IPS-18c (cell line): ENCODE results near the gene BBOX1.
"Not testable (repeated sequence)": the region's sequence is repeated elsewhere in the genome, so short reads cannot be mapped to it uniquely, and the experiment has no call there.

Experiments
- H3K4me3 ChIP-seq: 2 replicates; pipeline ENCODE4 v1.7.0; 2013; ENCODE audit warnings: low read depth, mild to moderate bottlenecking, low read length, moderate library complexity; ENCODE audit not compliant: insufficient read depth
- H3K9me3 ChIP-seq: one replicate; pipeline ENCODE4 v1.6.1; 2013; ENCODE audit warnings: mild to moderate bottlenecking, low read length, moderate library complexity; ENCODE audit not compliant: control insufficient read depth, insufficient read depth

BBOX1 gene

DNA sequence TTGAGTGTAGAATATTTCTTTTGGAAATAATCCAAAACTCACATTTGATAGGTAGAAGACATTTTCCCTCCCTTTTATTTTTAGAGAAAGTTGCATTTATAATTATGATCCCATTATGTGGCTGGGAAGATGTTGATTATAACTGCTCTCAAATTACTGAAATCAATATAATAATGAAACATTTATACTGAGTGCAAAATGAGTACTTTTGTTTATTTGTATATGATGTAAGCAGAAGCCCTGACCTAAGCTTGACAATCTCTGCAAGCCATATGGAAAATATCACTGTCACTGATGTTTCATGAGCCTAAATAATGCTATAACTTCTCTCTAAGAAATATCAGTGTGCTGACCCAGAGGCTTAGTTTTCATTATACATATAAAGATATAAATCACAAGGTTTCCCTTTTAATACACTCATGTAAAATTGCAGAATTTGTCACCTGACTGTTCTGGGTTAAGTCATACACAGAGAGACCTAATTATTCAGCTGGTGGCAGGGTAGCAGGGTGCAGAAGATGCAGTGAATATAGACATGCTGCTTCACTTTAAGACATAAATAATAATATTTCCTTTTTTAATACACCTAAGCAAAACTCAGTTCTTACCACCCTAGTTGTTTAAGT is 99.2 kb downstream of the BBOX1 start:
- Histone ChIP-seq H3K9me3 (no peaks in the 10 kb centered on the region), H3K4me3 (no peak overlapping the region)

DNA sequence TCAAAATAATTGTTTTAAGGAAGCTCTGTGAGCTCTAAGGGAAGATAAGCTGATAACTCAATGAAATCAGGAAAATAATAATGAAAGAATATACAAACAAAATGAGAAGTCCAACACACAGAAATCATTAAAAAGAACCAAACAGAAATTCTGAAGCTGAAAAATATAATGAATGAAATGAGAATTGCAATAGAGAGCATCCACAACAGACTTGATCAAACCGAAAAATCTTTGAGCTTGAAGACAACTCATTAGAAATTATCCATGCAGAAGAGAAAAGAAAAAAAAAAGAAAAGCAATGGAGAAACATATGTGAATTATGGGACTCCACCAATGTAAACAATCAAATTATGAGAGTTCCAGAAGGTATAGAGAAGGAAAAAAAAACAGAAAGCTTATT is 101.0 kb downstream of the BBOX1 start:
- Histone ChIP-seq H3K4me3 (no peak overlapping the region), H3K9me3 (no peaks in the 10 kb centered on the region)

DNA sequence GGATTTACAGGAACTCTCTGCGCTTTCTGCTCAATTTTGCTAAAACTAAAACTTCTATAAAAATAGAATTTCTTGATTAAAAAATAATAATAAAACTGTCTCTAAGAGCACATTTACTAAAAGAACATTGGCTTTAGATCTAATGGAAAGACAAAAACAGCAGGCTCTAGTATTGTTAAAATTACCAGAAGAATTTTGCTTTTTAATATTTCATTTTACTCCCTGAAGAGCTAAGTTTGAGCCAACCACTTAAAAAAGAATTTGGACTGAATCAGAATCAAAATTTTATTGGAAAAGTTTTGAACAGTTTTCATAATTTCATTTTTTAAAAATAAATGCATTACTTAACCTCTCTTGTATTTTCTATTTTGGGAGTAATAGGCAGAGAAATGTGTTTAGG is 107.3 kb downstream of the BBOX1 start:
- no peaks in the 10 kb centered on the region for H3K9me3 ChIP-seq
- H3K4me3 ChIP-seq = no peak overlapping the region

DNA sequence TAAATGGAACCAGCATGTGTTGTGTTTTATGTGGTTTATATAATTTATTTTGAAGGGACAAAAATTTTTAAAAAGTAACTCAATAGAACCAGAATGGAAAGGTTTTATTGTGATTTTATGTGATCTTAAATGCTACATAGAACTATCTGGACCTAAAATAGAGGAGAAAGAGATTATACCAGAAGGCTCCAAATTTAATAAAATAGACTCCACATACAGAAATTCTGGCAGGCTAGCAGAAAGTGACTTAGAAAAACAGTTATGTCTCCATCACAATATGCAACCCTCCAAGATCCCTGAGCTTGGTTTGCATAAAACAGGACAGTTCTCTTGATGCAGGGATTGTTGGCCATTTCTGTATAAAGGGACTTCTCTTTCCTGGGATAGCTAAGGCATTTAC is 107.9 kb downstream of the BBOX1 start:
- Histone ChIP-seq H3K9me3 (no peaks in the 10 kb centered on the region), H3K4me3 (no peak overlapping the region)

DNA sequence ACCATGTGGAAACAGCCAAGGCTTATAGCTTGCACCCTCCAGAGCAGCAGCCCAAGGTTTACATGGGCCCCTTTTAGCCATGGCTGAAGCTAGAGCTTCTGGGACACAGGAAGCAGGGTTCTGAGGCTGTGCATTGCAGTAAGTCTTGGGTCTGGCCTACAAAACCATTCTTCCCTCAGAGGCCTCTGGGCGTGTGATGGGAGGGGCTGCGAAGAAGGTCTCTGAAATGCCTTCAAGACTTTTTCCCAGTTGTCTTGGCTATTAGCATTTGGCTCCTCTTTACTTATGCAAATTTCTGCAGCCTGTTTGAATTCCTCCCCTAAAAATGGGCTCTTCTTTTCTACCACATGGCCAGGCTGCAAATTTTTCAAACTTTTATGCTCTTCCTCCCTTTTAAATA is 109.5 kb downstream of the BBOX1 start:
- Histone ChIP-seq H3K9me3 (no peaks in the 10 kb centered on the region), H3K4me3 (no peak overlapping the region)

DNA sequence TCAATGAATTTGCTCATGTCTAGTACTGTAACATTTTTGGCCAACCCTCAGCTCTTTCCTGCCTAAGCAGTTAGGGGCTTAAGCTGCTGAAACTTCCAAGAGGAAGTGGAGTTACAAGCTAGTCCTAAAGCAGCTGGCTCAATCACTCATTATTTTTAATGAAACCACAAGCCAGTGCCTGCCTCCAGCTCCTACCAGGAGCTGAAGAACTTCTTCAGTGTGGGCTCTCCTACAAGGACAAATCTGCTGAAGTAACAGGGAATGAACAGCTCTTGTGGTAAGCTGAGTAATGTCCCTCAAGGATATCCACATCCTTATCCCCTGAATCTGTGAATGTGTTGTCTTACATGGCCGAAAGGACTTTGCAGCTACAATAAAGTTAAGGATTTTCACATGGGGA is 112.5 kb downstream of the BBOX1 start:
- no peaks in the 10 kb centered on the region for H3K9me3 ChIP-seq
- no peak overlapping the region for H3K4me3 ChIP-seq

DNA sequence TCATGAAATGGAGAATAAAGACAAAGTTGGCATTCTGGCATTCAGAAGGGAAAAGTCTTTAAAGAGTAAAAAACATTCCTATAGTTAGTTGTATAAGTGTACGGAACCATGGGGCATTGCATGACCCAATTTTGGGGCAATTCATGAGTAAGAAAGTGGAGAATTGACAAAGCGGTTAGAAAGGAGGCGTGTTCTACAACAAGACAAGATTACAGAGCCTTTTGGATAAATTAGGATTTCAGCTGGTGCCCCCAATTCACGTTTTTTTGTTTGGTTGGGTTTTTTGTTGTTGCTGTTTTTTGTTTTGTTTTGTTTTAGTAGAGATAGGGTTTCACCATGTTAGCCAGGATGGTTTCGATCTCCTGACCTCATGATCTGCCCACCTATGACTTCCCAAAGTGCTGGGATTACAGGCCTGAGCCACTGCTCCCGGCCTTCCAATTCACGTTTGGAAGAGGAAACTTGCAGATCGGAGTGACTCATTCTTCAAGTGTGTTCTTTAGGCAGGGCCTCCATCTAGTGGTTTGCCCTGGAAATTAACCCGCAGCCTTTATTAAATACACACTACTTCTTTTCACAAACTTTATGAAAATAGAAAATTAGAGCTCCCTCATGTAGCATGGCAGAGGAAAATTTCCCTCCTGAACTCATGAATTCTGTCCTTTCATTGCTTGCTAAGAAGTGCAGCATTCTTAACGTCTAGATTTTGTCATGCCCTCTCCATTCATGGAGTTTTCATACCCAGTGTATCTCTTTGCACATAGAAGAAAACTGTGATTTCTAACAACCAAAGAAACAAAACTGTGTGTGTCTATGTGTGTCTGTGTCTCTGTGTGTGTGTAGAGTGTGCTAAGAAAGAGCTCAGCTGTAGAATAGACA is 118.1 kb downstream of the BBOX1 start:
- Histone ChIP-seq H3K9me3 (no peaks in the 10 kb centered on the region), H3K4me3 (no peak overlapping the region)

DNA sequence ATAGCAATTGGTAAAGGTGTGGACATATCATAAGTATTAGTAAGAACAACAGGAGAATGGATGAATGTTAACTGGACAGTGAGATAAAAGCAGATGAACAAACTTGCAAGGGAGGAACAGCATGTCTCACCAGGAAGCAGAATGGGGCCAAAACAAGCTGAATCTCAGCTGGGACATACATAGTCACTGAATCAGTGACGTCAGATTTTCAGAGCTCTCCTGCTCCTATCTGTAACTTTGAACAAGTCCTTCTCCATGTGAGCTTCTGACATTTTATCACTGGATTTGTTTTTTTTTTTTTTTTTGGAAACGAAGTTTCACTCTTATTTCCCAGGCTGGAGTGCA is 118.7 kb downstream of the BBOX1 start:
- Histone ChIP-seq H3K9me3 (no peaks in the 10 kb centered on the region), H3K4me3 (no peak overlapping the region)

DNA sequence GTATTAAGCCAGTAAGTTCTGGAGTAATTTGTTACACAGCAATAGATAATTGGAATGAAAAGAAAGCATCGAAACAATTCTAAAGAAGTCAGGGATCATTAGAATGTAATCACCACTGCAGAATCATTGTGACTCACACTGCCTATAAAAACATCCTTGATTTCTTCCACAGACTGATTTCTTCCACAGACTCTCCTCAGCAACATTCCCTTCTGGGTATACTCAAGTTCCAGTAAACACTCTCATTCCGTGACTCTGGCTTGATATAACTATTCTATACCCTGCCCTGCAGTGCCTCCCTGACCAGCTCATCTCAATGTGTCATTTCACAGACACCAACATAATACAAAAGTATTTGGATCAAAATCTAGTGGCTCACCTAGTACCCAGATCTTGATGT is 120.5 kb downstream of the BBOX1 start:
- no peaks in the 10 kb centered on the region for H3K9me3 ChIP-seq
- H3K4me3 ChIP-seq = no peak overlapping the region

DNA sequence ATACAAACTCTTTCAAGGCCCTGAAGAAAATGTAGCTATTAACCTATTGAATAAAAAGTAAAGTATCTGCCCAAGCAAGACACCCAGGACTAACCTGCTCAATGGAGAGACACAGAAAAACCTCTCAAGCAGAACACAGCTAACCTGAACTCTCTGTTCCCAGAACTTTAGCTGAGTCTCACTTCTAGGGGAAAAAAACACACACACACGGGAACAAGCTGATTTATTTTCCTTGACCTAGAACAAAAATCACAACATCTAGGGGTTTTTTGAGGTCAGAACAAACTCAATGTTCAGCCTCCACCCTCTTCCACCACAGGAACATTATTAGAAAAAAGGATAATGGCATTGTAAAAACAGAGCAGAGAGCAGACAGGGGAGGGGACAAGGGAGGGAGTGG is 121.6 kb downstream of the BBOX1 start:
- Histone ChIP-seq H3K4me3 (no peak overlapping the region), H3K9me3 (no peaks in the 10 kb centered on the region)

DNA sequence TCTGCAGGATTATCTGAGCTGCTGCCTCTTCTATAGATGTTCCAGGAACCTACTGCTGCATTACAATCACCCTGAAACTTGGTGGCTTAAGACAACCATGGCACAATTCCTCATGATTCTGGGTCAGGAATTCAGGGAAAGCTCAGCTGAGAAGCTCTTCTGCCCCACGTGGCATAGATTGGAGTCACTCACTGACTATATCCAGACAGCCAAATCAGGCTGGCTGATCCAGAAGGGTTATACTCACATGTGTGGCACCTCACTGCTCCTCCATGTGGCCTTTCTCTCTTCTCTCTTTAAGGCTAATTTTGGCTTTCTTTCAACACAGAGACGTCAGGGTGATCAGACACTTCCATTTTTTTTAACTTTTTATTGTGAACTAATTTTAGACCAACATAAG is 125.5 kb downstream of the BBOX1 start:
- Histone ChIP-seq H3K4me3 (no peak overlapping the region), H3K9me3 (no peaks in the 10 kb centered on the region)

DNA sequence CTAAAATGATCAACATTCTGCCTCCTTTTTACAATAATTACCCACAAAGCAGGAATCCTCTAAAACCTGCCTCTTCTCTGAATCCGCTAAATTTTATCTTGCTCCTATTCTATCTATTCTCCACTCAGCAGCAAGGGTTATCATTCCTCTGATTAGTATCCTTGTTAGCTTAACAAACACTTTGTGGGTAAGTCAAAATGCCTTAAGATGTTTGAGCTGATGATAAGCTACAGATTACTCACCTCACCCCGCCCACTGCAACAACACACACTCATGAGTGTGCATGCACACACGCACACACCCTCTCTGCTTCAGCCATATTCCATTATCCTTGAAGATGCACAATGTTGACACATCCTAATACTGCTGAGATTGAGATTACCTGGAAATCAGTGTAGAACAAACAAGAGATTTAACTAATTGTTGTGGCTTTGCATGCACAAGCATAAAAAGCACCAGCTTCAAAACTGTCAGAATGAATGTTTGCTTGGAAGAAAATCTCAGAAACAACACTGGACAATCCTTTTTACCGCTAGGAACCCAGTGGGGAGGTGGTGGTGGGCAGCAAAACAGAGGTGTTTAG is 130.9 kb downstream of the BBOX1 start:
- Histone ChIP-seq H3K4me3 (no peak overlapping the region), H3K9me3 (no peaks in the 10 kb centered on the region)

DNA sequence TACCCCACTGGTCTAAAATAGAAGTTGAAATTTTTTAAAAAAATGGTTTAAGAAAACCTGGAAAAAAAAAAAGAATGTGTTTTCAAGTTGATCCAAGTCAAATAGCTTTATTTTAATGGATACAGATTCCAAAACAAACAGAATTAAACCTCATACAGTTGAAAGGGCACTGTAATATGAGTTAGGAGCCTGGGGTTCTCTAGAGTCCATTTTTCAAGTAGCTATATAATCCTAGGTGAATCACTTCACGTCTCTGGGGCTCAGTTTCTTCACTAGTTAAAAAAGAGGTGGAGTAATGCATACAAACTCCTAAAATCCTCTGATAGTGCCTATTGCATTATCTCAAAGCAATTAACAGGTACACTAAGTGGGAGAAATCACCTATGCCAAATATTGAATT is 132.9 kb downstream of the BBOX1 start:
- Histone ChIP-seq H3K4me3 (no peak overlapping the region), H3K9me3 (no peaks in the 10 kb centered on the region)

DNA sequence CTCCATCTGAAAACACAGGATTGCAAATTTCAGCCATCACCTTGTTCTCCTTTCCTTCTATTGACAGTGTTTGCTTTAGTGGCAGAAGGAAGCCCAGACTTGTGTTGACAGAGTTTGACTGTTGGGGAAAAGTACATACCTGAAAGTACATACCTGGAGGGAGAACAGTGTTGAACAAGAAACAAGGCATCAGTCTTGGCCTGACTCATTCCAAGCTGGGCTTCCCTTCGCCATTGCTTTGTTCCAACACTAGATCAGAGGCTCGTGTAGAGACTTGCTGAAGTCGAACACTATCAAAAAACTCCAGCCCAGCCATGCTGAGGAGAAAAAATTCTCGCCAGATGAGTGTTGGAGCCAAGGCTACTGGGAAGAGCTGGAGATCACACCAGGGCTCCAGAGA is 133.4 kb downstream of the BBOX1 start:
- Histone ChIP-seq H3K9me3 (no peaks in the 10 kb centered on the region), H3K4me3 (no peak overlapping the region)

DNA sequence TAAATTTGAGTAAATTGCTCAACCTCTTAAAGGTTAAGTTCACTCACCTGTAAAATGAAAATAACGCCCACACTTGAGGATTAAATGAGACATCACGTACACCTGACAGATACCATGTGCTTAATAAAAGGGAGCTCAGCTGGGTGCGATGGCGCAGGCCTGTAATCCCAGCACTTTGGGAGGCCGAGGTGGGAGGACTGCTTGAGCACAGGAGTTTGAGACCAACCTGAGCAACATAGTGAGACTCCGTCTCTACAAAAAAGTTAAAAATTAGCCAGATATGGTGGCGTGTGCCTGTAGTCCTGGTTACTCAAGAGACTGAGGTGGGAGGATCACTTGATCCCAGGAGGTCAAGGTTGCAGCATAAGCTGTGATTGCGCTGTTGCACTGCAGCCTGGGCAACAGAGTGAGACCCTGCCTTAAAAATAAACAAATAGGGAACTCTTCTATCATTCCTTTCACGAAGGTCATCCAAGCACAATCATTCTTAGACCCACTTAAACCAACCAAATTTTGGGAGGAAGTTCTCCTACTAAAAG is 134.1 kb downstream of the BBOX1 start:
- H3K9me3 ChIP-seq = no peaks in the 10 kb centered on the region

DNA sequence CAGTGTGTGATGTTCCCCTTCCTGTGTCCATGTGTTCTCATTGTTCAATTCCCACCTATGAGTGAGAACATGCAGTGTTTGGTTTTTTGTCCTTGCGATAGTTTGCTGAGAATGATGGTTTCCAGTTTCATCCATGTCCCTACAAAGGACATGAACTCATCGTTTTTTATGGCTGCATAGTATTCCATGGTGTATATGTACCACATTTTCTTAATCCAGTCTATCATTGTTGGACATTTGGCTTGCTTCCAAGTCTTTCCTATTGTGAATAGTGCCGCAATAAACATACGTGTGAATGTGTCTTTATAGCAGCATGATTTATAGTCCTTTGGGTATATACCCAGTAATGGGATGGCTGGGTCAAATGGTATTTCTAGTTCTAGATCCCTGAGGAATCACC is 134.9 kb downstream of the BBOX1 start:
- not testable (repeated sequence) for H3K4me3 ChIP-seq, H3K9me3 ChIP-seq

More for the DNA sequence above, 134.1 kb downstream of the BBOX1 start:
- no peak overlapping the region for H3K4me3 ChIP-seq
